ENCODE data around the gene PLA2G4A.
"Not testable (repeated sequence)": the region's sequence is repeated elsewhere in the genome, so short reads cannot be mapped to it uniquely, and the experiment has no call there.

PLA2G4A gene

GRCh38 chr1:186901631-186902030, 72.9 kb downstream of the PLA2G4A start:
- no peaks in the 10 kb centered on the region for H3K27me3 ChIP-seq
- H3K4me3 ChIP-seq (ENCODE audit: low read depth, low read length): no peak overlapping the region
- no peaks in the 10 kb centered on the region for H3K9me3 ChIP-seq
- no peaks in the 10 kb centered on the region for H3K4me1 ChIP-seq
- DNase-seq: no peak
- no peaks in the 10 kb centered on the region for H3K36me3 ChIP-seq
- TF ChIP-seq, protein P1, sequence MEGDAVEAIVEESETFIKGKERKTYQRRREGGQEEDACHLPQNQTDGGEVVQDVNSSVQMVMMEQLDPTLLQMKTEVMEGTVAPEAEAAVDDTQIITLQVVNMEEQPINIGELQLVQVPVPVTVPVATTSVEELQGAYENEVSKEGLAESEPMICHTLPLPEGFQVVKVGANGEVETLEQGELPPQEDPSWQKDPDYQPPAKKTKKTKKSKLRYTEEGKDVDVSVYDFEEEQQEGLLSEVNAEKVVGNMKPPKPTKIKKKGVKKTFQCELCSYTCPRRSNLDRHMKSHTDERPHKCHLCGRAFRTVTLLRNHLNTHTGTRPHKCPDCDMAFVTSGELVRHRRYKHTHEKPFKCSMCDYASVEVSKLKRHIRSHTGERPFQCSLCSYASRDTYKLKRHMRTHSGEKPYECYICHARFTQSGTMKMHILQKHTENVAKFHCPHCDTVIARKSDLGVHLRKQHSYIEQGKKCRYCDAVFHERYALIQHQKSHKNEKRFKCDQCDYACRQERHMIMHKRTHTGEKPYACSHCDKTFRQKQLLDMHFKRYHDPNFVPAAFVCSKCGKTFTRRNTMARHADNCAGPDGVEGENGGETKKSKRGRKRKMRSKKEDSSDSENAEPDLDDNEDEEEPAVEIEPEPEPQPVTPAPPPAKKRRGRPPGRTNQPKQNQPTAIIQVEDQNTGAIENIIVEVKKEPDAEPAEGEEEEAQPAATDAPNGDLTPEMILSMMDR (IDR thresholded peaks at IDR 0.05; ENCODE audit: low read depth, low read length): no peak

GRCh38 chr1:186903374-186904136, 74.8 kb downstream of the PLA2G4A start:
- Histone ChIP-seq H3K4me1 (no peaks in the 10 kb centered on the region), H3K4me3 (ENCODE audit: low read depth, low read length) (no peak overlapping the region), H3K27me3 (no peaks in the 10 kb centered on the region), H3K9me3 (no peaks in the 10 kb centered on the region), H3K36me3 (no peaks in the 10 kb centered on the region)
- TF ChIP-seq, protein P1 (IDR thresholded peaks at IDR 0.05; ENCODE audit: low read depth, low read length): no peak
- DNase-seq: no peak

GRCh38 chr1:186904361-186904760, 75.6 kb downstream of the PLA2G4A start:
- DNase-seq: no peak
- Histone ChIP-seq H3K27me3 (no peaks in the 10 kb centered on the region), H3K4me3 (ENCODE audit: low read depth, low read length) (no peak overlapping the region), H3K36me3 (no peaks in the 10 kb centered on the region), H3K9me3 (no peaks in the 10 kb centered on the region), H3K4me1 (no peaks in the 10 kb centered on the region)
- TF ChIP-seq, protein P1 (IDR thresholded peaks at IDR 0.05; ENCODE audit: low read depth, low read length): no peak

DNA sequence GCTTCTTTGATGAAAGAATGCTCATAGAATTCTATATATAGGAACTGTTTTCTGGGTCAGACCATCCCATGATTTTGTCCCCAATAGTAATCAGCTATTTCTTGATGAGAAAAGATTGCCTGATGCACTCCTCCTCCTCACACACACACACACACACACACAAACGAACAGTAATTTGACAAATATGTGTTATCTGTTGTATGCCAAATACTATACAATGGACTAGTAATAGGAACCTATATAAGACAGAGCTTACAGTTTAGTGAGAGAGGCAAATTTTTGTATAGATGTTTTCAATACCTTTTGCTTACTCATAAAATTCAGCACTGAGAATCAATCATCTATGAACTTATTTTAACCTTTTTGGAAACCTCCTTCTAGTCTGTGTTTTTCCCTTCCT, 76.8 kb downstream of the PLA2G4A start:
- Histone ChIP-seq H3K9me3 (no peaks in the 10 kb centered on the region), H3K36me3 (no peaks in the 10 kb centered on the region), H3K4me3 (ENCODE audit: low read depth, low read length) (no peak overlapping the region), H3K4me1 (no peaks in the 10 kb centered on the region), H3K27me3 (no peaks in the 10 kb centered on the region)
- DNase-seq: no peak
- TF ChIP-seq, protein P1 (IDR thresholded peaks at IDR 0.05; ENCODE audit: low read depth, low read length): no peak

- Histone ChIP-seq H3K4me1 (no peaks in the 10 kb centered on the region), H3K4me3 (ENCODE audit: low read depth, low read length) (no peak overlapping the region), H3K36me3 (no peaks in the 10 kb centered on the region), H3K9me3 (no peaks in the 10 kb centered on the region), H3K27me3 (no peaks in the 10 kb centered on the region)
- no peak for DNase-seq
- TF ChIP-seq, protein P1 (IDR thresholded peaks at IDR 0.05; ENCODE audit: low read depth, low read length): no peak
These were observed 86.8 kb downstream of the PLA2G4A start for GRCh38 chr1:186915555-186915954.

GRCh38 chr1:186917106-186917786, 88.5 kb downstream of the PLA2G4A start:
- H3K36me3 ChIP-seq; DNase-seq; H3K4me3 ChIP-seq (ENCODE audit: low read depth, low read length); H3K4me1 ChIP-seq; H3K9me3 ChIP-seq; H3K27me3 ChIP-seq: not testable (repeated sequence)
- TF ChIP-seq, protein P1 (IDR thresholded peaks at IDR 0.05; ENCODE audit: low read depth, low read length): peak; percentile 31; the same call in 1 of the 2 replicates

- H3K9me3 ChIP-seq; H3K4me1 ChIP-seq; H3K4me3 ChIP-seq (ENCODE audit: low read depth, low read length); DNase-seq; H3K36me3 ChIP-seq; H3K27me3 ChIP-seq: not testable (repeated sequence)
These were observed 92.6 kb downstream of the PLA2G4A start for GRCh38 chr1:186921386-186921785.

DNA sequence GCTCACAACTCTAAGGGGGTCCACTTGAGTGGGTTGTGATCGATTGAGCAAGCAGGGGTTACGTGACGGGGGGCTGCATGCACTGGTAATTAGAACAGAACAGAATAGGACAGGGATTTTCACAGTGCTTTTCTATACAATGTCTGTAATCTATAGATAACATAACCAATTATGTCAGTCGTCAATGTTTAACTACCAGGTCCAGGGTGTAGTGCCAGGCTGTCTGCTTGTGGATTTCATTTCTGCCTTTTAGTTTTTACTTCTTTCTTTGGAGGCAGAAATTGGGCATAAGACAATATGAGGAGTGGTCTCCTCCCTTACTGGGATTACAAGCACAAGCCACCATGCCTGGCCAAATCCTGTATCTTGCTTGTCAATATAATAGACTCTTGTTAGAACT, 94.1 kb downstream of the PLA2G4A start:
- DNase-seq; H3K27me3 ChIP-seq; H3K36me3 ChIP-seq; H3K4me3 ChIP-seq (ENCODE audit: low read depth, low read length); H3K9me3 ChIP-seq; H3K4me1 ChIP-seq: not testable (repeated sequence)
